Gastrocnemius medialis (tissue), 4 donors: ENCODE data around the gene RABGAP1L.

Experiments
- POLR2A ChIP-seq, 2 donors: fragments of 450-650 bp; IDR thresholded peaks; one replicate each; pipeline ENCODE4 v1.6.1; 2017; ENCODE audit warnings: antibody characterized with exemption in 2 of 2, mild to moderate bottlenecking in 2 of 2, moderate library complexity in 2 of 2
- TF ChIP-seq, protein P1 (sequence below), 5 experiments: fragments of 450-650 bp in 3 of 5; fragments of 200-600 bp in 2 of 5; sonication (generic) in 2 of 5; IDR thresholded peaks in 4 of 5; conservative IDR thresholded peaks in 1 of 5; 1 replicate in 4 of 5; 2 replicates in 1 of 5; pipeline ENCODE4 v1.5.1; 2016 to 2019; ENCODE audit warnings: antibody characterized with exemption in 5 of 5, mild to moderate bottlenecking in 3 of 5, moderate library complexity in 3 of 5

DNA sequence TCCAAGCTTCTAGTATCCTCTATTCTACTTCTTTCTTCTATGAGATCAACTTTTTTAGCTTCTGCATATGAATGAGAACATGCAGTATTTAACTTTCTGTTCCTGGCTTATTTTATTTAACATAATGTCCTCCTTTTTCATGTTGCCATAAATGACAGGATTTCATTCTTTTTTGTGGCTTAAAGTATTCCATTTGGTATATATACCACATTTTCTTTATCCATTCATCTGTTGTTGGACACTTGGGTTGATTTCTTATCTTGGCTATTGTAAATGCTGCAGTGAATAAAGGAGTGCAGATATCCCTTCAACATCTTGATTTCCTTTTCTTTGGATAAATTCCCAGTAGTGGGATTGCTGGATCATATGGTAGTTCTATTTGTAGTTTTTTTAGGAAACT, 498.1 kb downstream of the RABGAP1L start:
- TF ChIP-seq, protein P1, sequence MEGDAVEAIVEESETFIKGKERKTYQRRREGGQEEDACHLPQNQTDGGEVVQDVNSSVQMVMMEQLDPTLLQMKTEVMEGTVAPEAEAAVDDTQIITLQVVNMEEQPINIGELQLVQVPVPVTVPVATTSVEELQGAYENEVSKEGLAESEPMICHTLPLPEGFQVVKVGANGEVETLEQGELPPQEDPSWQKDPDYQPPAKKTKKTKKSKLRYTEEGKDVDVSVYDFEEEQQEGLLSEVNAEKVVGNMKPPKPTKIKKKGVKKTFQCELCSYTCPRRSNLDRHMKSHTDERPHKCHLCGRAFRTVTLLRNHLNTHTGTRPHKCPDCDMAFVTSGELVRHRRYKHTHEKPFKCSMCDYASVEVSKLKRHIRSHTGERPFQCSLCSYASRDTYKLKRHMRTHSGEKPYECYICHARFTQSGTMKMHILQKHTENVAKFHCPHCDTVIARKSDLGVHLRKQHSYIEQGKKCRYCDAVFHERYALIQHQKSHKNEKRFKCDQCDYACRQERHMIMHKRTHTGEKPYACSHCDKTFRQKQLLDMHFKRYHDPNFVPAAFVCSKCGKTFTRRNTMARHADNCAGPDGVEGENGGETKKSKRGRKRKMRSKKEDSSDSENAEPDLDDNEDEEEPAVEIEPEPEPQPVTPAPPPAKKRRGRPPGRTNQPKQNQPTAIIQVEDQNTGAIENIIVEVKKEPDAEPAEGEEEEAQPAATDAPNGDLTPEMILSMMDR (IDR thresholded peaks at IDR 0.05 in 4 of 5, conservative IDR thresholded peaks at IDR 0.05 in 1 of 5): no peak
- no peak for TF ChIP-seq POLR2A (IDR thresholded peaks at IDR 0.05)
